Effector memory CD8-positive, alpha-beta T cell (primary cell): ENCODE measurements around the gene MAP3K7.

Experiments used
- ATAC-seq: fragments of 150-1000 bp; cut with Tn5 transposase; replicated peaks from 2 replicates; pipeline ENCODE4 v1.10.0; 2021; ENCODE audit warnings: mild to moderate bottlenecking, moderate library complexity
- DNase-seq, 3 experiments: peaks; one replicate each; pipeline ENCODE4 v3.0.0; 2021
- H3K27ac Mint-ChIP-seq, 2 donors: one replicate each; pipeline ENCODE4 v1.8.0; 2022; ENCODE audit warnings: mild to moderate bottlenecking in 2 of 2, mixed read lengths in 2 of 2, moderate library complexity in 2 of 2
- H3K27me3 Mint-ChIP-seq, 2 donors: one replicate each; pipeline ENCODE4 v1.8.0; 2022; ENCODE audit warnings: mixed read lengths in 2 of 2
- H3K36me3 Mint-ChIP-seq: one replicate; pipeline ENCODE4 v1.8.0; 2022; ENCODE audit warnings: mild to moderate bottlenecking, moderate library complexity, mixed read lengths; ENCODE audit not compliant: insufficient read depth
- H3K4me1 Mint-ChIP-seq, 2 donors: one replicate each; pipeline ENCODE4 v1.8.0; 2022; ENCODE audit warnings: low read depth in 2 of 2, mixed read lengths in 2 of 2
- H3K4me3 Mint-ChIP-seq, 2 donors: one replicate each; pipeline ENCODE4 v1.8.0; 2022; ENCODE audit warnings: mild to moderate bottlenecking in 2 of 2, mixed read lengths in 2 of 2, moderate library complexity in 2 of 2
- H3K9me3 Mint-ChIP-seq, 2 donors: one replicate each; pipeline ENCODE4 v1.8.0; 2022; ENCODE audit warnings: mixed read lengths in 2 of 2

The MAP3K7 gene

GRCh38 chr6:90596967-90597539 is 10.2 kb upstream of the MAP3K7 start:
- Mint-ChIP-seq H3K27ac (no peak overlapping the region), H3K4me3 (no peak overlapping the region), H3K36me3 (no peaks in the 10 kb centered on the region), H3K9me3 (no peaks in the 10 kb centered on the region), H3K4me1 (no peaks in the 10 kb centered on the region), H3K27me3 (peaks cover 51 to 54% of the 10 kb centered on the region in 2 donors)
- no peak for DNase-seq
- ATAC-seq: no peak

GRCh38 chr6:90595854-90596253 is 9.0 kb upstream of the MAP3K7 start:
- no peaks in the 10 kb centered on the region for H3K4me1 Mint-ChIP-seq
- no peaks in the 10 kb centered on the region for H3K36me3 Mint-ChIP-seq
- H3K9me3 Mint-ChIP-seq: no peaks in the 10 kb centered on the region
- DNase-seq: no peak
- no peak overlapping the region for H3K27ac Mint-ChIP-seq
- peaks cover 53 to 60% of the 10 kb centered on the region in 2 donors for H3K27me3 Mint-ChIP-seq
- H3K4me3 Mint-ChIP-seq: no peak overlapping the region
- ATAC-seq: no peak

- peaks cover 4 to 11% of the 10 kb centered on the region in 2 donors for H3K27me3 Mint-ChIP-seq
- peak overlapping the region; percentile 99 for H3K27ac Mint-ChIP-seq
- peaks cover 28 to 40% of the 10 kb centered on the region in 2 donors for H3K4me1 Mint-ChIP-seq
- H3K36me3 Mint-ChIP-seq: peaks cover 16% of the 10 kb centered on the region
- no peak for DNase-seq
- ATAC-seq: peak; percentile 23
- H3K4me3 Mint-ChIP-seq: peak overlapping the region; percentile 95 to 96
- H3K9me3 Mint-ChIP-seq: no peaks in the 10 kb centered on the region
Measured at GRCh38 chr6:90586546-90586835, 381 bp downstream of the MAP3K7 start.

- ATAC-seq: no peak
- no peak for DNase-seq
- Mint-ChIP-seq H3K27ac (no peak overlapping the region), H3K9me3 (no peaks in the 10 kb centered on the region), H3K27me3 (peaks cover 0 to 8% of the 10 kb centered on the region in 2 donors), H3K4me1 (peaks cover 29 to 43% of the 10 kb centered on the region in 2 donors), H3K4me3 (peak overlapping the region; percentile 95 to 96), H3K36me3 (peaks cover 16% of the 10 kb centered on the region)
Measured at GRCh38 chr6:90584636-90585255, 2.1 kb downstream of the MAP3K7 start.

GRCh38 chr6:90583836-90584481 is 2.9 kb downstream of the MAP3K7 start:
- peaks cover 0 to 5% of the 10 kb centered on the region in 2 donors for H3K27me3 Mint-ChIP-seq
- no peak for ATAC-seq
- peaks cover 31 to 46% of the 10 kb centered on the region in 2 donors for H3K4me1 Mint-ChIP-seq
- peaks cover 16% of the 10 kb centered on the region for H3K36me3 Mint-ChIP-seq
- H3K4me3 Mint-ChIP-seq: peak overlapping the region in 1 of 2 donors; percentile 96
- no peaks in the 10 kb centered on the region for H3K9me3 Mint-ChIP-seq
- DNase-seq: no peak
- H3K27ac Mint-ChIP-seq: peak overlapping the region in 1 of 2 donors; percentile 41

- H3K27me3 Mint-ChIP-seq: no peaks in the 10 kb centered on the region
- DNase-seq: no peak
- no peak for ATAC-seq
- H3K4me3 Mint-ChIP-seq: peak overlapping the region in 1 of 2 donors; percentile 10
- H3K4me1 Mint-ChIP-seq: peaks cover 31 to 46% of the 10 kb centered on the region in 2 donors
- peak overlapping the region in 1 of 2 donors; percentile 41 for H3K27ac Mint-ChIP-seq
- peaks cover 16% of the 10 kb centered on the region for H3K36me3 Mint-ChIP-seq
- H3K9me3 Mint-ChIP-seq: no peaks in the 10 kb centered on the region
Measured at GRCh38 chr6:90583179-90583835, 3.6 kb downstream of the MAP3K7 start.

GRCh38 chr6:90581146-90581545 is 5.7 kb downstream of the MAP3K7 start:
- no peaks in the 10 kb centered on the region for H3K27me3 Mint-ChIP-seq
- ATAC-seq: no peak
- H3K4me1 Mint-ChIP-seq: peaks cover 24 to 42% of the 10 kb centered on the region in 2 donors

GRCh38 chr6:90578894-90579549 is 7.8 kb downstream of the MAP3K7 start:
- no peak for ATAC-seq
- peaks cover 19 to 24% of the 10 kb centered on the region in 2 donors for H3K4me1 Mint-ChIP-seq
- no peaks in the 10 kb centered on the region for H3K36me3 Mint-ChIP-seq
- no peaks in the 10 kb centered on the region for H3K9me3 Mint-ChIP-seq
- DNase-seq: no peak
- no peaks in the 10 kb centered on the region for H3K27me3 Mint-ChIP-seq
- H3K27ac Mint-ChIP-seq: no peak overlapping the region
- H3K4me3 Mint-ChIP-seq: no peak overlapping the region

More at GRCh38 chr6:90581146-90581545, 5.7 kb downstream of the MAP3K7 start:
- Mint-ChIP-seq H3K4me3 (no peak overlapping the region), H3K36me3 (peaks cover 2% of the 10 kb centered on the region), H3K9me3 (no peaks in the 10 kb centered on the region), H3K27ac (no peak overlapping the region)
- no peak for DNase-seq

GRCh38 chr6:90575267-90575666 is 11.6 kb downstream of the MAP3K7 start:
- no peaks in the 10 kb centered on the region for H3K9me3 Mint-ChIP-seq
- peaks cover 6% of the 10 kb centered on the region for H3K36me3 Mint-ChIP-seq
- no peak overlapping the region for H3K27ac Mint-ChIP-seq
- DNase-seq (no peak), ATAC-seq (no peak)
- no peak overlapping the region for H3K4me3 Mint-ChIP-seq
- no peaks in the 10 kb centered on the region for H3K27me3 Mint-ChIP-seq
- peaks cover 3 to 20% of the 10 kb centered on the region in 2 donors for H3K4me1 Mint-ChIP-seq

GRCh38 chr6:90574610-90575009 is 12.3 kb downstream of the MAP3K7 start:
- no peaks in the 10 kb centered on the region for H3K9me3 Mint-ChIP-seq
- DNase-seq: no peak
- H3K27me3 Mint-ChIP-seq: no peaks in the 10 kb centered on the region
- ATAC-seq: no peak
- H3K36me3 Mint-ChIP-seq: peaks cover 6% of the 10 kb centered on the region
- no peak overlapping the region for H3K4me3 Mint-ChIP-seq
- H3K4me1 Mint-ChIP-seq: peaks cover 3 to 27% of the 10 kb centered on the region in 2 donors
- H3K27ac Mint-ChIP-seq: no peak overlapping the region

- no peak for DNase-seq
- peaks cover 6% of the 10 kb centered on the region for H3K36me3 Mint-ChIP-seq
- H3K27me3 Mint-ChIP-seq: no peaks in the 10 kb centered on the region
- H3K9me3 Mint-ChIP-seq: no peaks in the 10 kb centered on the region
- no peak overlapping the region for H3K4me3 Mint-ChIP-seq
- no peak overlapping the region for H3K27ac Mint-ChIP-seq
- ATAC-seq: no peak
- H3K4me1 Mint-ChIP-seq: peaks cover 3 to 30% of the 10 kb centered on the region in 2 donors
Measured at GRCh38 chr6:90573624-90574023, 13.2 kb downstream of the MAP3K7 start.

GRCh38 chr6:90572856-90573255 is 14.0 kb downstream of the MAP3K7 start:
- no peak for ATAC-seq
- Mint-ChIP-seq H3K27ac (no peak overlapping the region), H3K27me3 (no peaks in the 10 kb centered on the region)

GRCh38 chr6:90569223-90569622 is 17.6 kb downstream of the MAP3K7 start:
- no peak overlapping the region for H3K4me3 Mint-ChIP-seq
- peak overlapping the region in 1 of 2 donors; percentile 72 for H3K27ac Mint-ChIP-seq
- H3K4me1 Mint-ChIP-seq: peaks cover 8 to 49% of the 10 kb centered on the region in 2 donors
- no peaks in the 10 kb centered on the region for H3K9me3 Mint-ChIP-seq
- H3K36me3 Mint-ChIP-seq: peaks cover 6% of the 10 kb centered on the region
- H3K27me3 Mint-ChIP-seq: no peaks in the 10 kb centered on the region
- ATAC-seq: no peak
- no peak for DNase-seq

More at GRCh38 chr6:90572856-90573255, 14.0 kb downstream of the MAP3K7 start:
- Mint-ChIP-seq H3K36me3 (peaks cover 6% of the 10 kb centered on the region), H3K4me3 (no peak overlapping the region), H3K4me1 (peaks cover 3 to 30% of the 10 kb centered on the region in 2 donors), H3K9me3 (no peaks in the 10 kb centered on the region)
- no peak for DNase-seq
